Natural killer cell (primary cell): ENCODE results near the gene SLCO4A1. TPM values are rescaled to one million over a fixed set of nuclear protein-coding genes. Genes with fewer than 3 reads are reported as not detected.

Experiments
- ATAC-seq, 3 donors: fragments of 150-1000 bp in 2 of 3; fragments of 200-7000 bp in 1 of 3; cut with Tn5 transposase; 1 replicate in 1 of 3; 2 replicates in 2 of 3; pipeline ENCODE4 v1.10.0; 2021; ENCODE audit warnings: mild to moderate bottlenecking in 2 of 3, moderate library complexity in 2 of 3
- DNase-seq, 2 donors: peaks; one replicate each; pipeline versions ENCODE4 v3.0.0 to v3.0.0-alpha.2; 2013 to 2021; ENCODE audit warnings: mixed read lengths in 1 of 2
- H3K27ac ChIP-seq: one replicate; pipeline ENCODE4 v1.5.1; 2013; ENCODE audit warnings: mild to moderate bottlenecking, low read length
- H3K27me3 ChIP-seq: one replicate; pipeline ENCODE4 v1.6.1; 2013; ENCODE audit warnings: low read length; ENCODE audit not compliant: control insufficient read depth, insufficient read depth
- H3K36me3 ChIP-seq: one replicate; pipeline ENCODE4 v1.6.1; 2013; ENCODE audit warnings: low read length; ENCODE audit not compliant: control insufficient read depth, insufficient read depth
- H3K4me1 ChIP-seq: one replicate; pipeline ENCODE4 v1.6.1; 2013; ENCODE audit warnings: low read length; ENCODE audit not compliant: control insufficient read depth, insufficient read depth
- H3K4me3 ChIP-seq: one replicate; pipeline ENCODE4 v1.5.1; 2013; ENCODE audit warnings: low read length
- H3K9me3 ChIP-seq: one replicate; pipeline ENCODE4 v1.6.1; 2013; ENCODE audit warnings: low read length; ENCODE audit not compliant: control insufficient read depth, insufficient read depth
- H3K27ac Mint-ChIP-seq, 2 donors: one replicate each; pipeline ENCODE4 v1.8.0; 2022; ENCODE audit warnings: mild to moderate bottlenecking in 2 of 2, mixed read lengths in 2 of 2, moderate library complexity in 1 of 2
- H3K27me3 Mint-ChIP-seq, 2 donors: one replicate each; pipeline ENCODE4 v1.8.0; 2022; ENCODE audit warnings: low read depth in 2 of 2, mixed read lengths in 2 of 2
- H3K36me3 Mint-ChIP-seq: one replicate; pipeline ENCODE4 v1.8.0; 2022; ENCODE audit warnings: mixed read lengths
- H3K4me1 Mint-ChIP-seq, 2 donors: one replicate each; pipeline ENCODE4 v1.8.0; 2022; ENCODE audit warnings: mixed read lengths in 2 of 2
- H3K4me3 Mint-ChIP-seq: one replicate; pipeline ENCODE4 v1.8.0; 2022; ENCODE audit warnings: mild to moderate bottlenecking, moderate library complexity, mixed read lengths
- H3K9me3 Mint-ChIP-seq, 2 donors: one replicate each; pipeline ENCODE4 v1.8.0; 2022; ENCODE audit warnings: mixed read lengths in 2 of 2
- WGBS: methylation state at CpG from one replicate; pipeline ENCODE4 v1.1.7; 2013; ENCODE audit warnings: missing lambda C conversion rate; ENCODE audit not compliant: insufficient coverage; 5-methylcytosine and 5-hydroxymethylcytosine counted together
- intact Hi-C: fragments of 100-400 bp; cut with micrococcal nuclease; formaldehyde crosslinking; loops from one replicate; pipeline ENCODE4 v1.14.2; 2022
- total RNA-seq, 4 donors: library from RNA; stranded (reverse); fragments of 120-200 nt in 1 of 4; gene quantifications; one replicate each; pipeline versions ENCODE4 v1.2.3 to v1.2.4, GENCODE V29; 2013 to 2022
- TF ChIP-seq, protein P1 (sequence below): fragments of 200-600 bp; IDR thresholded peaks from one replicate; pipeline ENCODE4 v1.8.0; 2022; ENCODE audit warnings: antibody characterized with exemption

Gene SLCO4A1
- total RNA-seq, 3 donors from 2014 or later (not counting 1 experiment from before 2014, with no cell fraction given): 0.59 to 1.4 (median 1.1) TPM

GRCh38 chr20:62653951-62654685, 11.8 kb downstream of the SLCO4A1 start:
- no peak for ATAC-seq
- H3K27me3 ChIP-seq: no peaks in the 10 kb centered on the region
- Mint-ChIP-seq H3K27me3 (no peaks in the 10 kb centered on the region), H3K36me3 (no peaks in the 10 kb centered on the region), H3K4me1 (peaks cover 19 to 20% of the 10 kb centered on the region in 2 donors), H3K9me3 (no peaks in the 10 kb centered on the region), H3K27ac (peak overlapping the region in 1 of 2 donors; percentile 47), H3K4me3 (peak overlapping the region; percentile 49)
- H3K27ac ChIP-seq: no peak overlapping the region
- DNase-seq: no peak
- intact Hi-C loops: loop anchor here (5.0 kb wide), 1 partner anchor 37 kb away; no protein-coding TSS in a partner anchor
- no peak overlapping the region for H3K4me3 ChIP-seq
- no peaks in the 10 kb centered on the region for H3K9me3 ChIP-seq
- WGBS: 94% methylated on average over 24 of the region's 24 CpGs
- TF ChIP-seq, protein P1, sequence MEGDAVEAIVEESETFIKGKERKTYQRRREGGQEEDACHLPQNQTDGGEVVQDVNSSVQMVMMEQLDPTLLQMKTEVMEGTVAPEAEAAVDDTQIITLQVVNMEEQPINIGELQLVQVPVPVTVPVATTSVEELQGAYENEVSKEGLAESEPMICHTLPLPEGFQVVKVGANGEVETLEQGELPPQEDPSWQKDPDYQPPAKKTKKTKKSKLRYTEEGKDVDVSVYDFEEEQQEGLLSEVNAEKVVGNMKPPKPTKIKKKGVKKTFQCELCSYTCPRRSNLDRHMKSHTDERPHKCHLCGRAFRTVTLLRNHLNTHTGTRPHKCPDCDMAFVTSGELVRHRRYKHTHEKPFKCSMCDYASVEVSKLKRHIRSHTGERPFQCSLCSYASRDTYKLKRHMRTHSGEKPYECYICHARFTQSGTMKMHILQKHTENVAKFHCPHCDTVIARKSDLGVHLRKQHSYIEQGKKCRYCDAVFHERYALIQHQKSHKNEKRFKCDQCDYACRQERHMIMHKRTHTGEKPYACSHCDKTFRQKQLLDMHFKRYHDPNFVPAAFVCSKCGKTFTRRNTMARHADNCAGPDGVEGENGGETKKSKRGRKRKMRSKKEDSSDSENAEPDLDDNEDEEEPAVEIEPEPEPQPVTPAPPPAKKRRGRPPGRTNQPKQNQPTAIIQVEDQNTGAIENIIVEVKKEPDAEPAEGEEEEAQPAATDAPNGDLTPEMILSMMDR: no peak
- no peaks in the 10 kb centered on the region for H3K36me3 ChIP-seq
- H3K4me1 ChIP-seq: peaks cover 40% of the 10 kb centered on the region

GRCh38 chr20:62655282-62656196, 13.2 kb downstream of the SLCO4A1 start:
- intact Hi-C loops: no loop called here
- Mint-ChIP-seq H3K27me3 (no peaks in the 10 kb centered on the region), H3K4me1 (peaks cover 19 to 20% of the 10 kb centered on the region in 2 donors), H3K36me3 (no peaks in the 10 kb centered on the region), H3K27ac (no peak overlapping the region), H3K9me3 (no peaks in the 10 kb centered on the region), H3K4me3 (no peak overlapping the region)
- Histone ChIP-seq H3K36me3 (no peaks in the 10 kb centered on the region), H3K4me1 (peaks cover 33% of the 10 kb centered on the region), H3K4me3 (no peak overlapping the region), H3K27me3 (no peaks in the 10 kb centered on the region), H3K9me3 (no peaks in the 10 kb centered on the region), H3K27ac (no peak overlapping the region)
- no peak for ATAC-seq
- WGBS: 91% methylated on average over 37 of the region's 38 CpGs
- DNase-seq: no peak
- TF ChIP-seq, protein P1: no peak

- Mint-ChIP-seq H3K4me1 (peaks cover 13 to 14% of the 10 kb centered on the region in 2 donors), H3K27ac (no peak overlapping the region), H3K36me3 (no peaks in the 10 kb centered on the region), H3K27me3 (no peaks in the 10 kb centered on the region), H3K9me3 (no peaks in the 10 kb centered on the region), H3K4me3 (no peak overlapping the region)
- H3K9me3 ChIP-seq: no peaks in the 10 kb centered on the region
- TF ChIP-seq, protein P1: no peak
- no peak for ATAC-seq
- H3K4me3 ChIP-seq: no peak overlapping the region
- 94% methylated on average over 39 of the region's 39 CpGs for WGBS
- no peak overlapping the region for H3K27ac ChIP-seq
- H3K27me3 ChIP-seq: no peaks in the 10 kb centered on the region
- peaks cover 24% of the 10 kb centered on the region for H3K4me1 ChIP-seq
- DNase-seq: no peak
- intact Hi-C loops: no loop called here
- no peaks in the 10 kb centered on the region for H3K36me3 ChIP-seq
Observed at GRCh38 chr20:62656197-62656918, 14.1 kb downstream of the SLCO4A1 start.
